HG03520 (cell line): ENCODE data around the gene CCDC183.
"Not testable (repeated sequence)": the region's sequence is repeated elsewhere in the genome, so short reads cannot be mapped to it uniquely, and the experiment has no call there.

Source experiments
- ATAC-seq: cut with Tn5 transposase; IDR thresholded peaks from one replicate; pipeline ENCODE4 v1.9.1; 2021; ENCODE audit warnings: mild to moderate bottlenecking, moderate library complexity; ENCODE audit not compliant: unreplicated experiment

The CCDC183 gene

DNA sequence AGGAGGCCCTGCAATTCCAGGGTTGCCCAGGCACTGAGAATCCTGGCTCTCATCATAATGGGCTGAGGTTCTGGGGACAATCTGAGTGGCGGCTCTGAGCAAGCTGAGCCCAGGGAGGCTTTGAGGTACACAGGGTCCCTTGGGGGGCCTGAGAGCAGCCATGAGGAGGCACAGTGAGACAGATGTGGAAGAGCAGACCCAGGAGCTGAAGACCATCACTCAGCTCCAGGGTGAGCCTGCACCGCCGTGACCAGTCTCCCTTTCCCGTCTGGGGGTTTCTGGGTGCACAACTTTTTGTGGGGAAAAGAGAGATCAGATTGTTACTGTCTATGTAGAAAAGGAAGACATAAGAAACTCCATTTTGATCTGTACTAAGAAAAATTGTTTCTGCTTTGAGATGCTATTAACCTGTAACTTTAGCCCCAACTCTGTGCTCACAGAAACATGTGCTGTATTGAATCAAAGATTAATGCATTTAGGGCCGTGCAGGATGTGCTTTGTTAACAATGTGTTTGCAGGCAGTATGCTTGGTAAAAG is at the start of gene CCDC183:
Gene CCDC183, plus strand, starts transcription at position 101 of the 537 bp plus-strand sequence. Its CDS starts 60 bp downstream, at position 161.
- ATAC-seq = no peak

DNA sequence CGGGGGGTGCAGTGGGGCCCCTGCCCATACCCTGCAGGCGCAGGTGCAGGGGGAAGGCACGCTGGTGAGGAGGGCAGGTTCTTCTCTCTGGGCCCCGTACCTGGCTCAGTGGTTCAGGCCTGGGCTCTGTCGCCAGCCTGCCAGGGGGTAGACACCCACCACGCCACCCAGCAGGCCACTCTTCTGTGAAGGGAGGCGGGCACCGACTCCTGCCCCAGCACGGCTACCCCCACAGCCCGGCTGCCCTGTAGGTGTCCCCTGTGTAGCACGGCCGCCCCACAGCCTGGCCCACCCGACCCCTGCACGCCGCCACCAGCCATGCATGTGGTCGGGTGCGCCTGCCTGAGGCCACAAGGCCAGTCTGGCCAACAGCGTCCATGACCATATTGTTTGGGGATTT is 49.5 kb upstream of the CCDC183 start:
- no peak for ATAC-seq

DNA sequence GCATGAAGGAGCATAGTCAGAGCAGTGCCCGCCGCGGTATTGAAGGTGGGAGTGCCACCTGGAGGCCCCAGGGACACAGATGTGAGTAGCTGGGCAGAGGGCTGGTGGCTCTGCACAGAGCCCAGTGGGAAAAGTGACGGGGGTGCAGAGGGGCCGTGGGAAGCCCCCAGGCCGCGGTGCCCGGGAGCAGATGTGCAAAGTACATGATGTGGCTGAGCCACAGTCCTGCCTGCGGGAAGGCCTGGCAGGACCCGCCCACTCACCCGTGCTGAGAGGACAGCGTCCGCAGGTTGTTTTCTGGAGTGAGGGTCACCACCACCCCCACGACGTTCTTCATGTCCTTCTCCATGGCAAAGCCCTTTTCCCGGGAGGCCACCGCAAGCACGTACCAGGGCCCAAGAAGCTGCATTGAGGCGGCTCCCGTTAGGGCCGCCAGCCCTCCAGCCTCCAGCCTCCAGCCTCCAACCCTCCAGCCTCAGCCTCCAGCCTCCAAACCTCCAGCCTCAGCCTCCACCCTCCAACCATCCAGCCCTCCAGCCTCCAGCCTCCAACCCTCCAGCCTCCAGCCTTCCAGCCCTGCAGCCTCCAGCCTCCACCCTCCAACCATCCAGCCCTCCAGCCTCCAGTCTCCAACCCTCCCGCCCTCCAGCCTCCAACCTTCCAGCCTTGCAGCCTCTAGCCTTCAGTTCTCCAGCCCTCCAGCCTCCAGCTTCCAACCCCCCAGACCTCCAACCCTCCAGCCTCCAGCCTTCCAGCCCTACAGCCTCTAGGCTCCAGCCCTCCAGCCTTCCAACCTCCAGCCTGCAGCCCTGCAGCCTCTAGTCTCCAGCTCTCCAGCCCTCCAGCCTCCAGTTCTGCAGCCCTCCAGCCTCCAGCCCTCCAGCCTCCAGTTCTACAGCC is 48.7 kb upstream of the CCDC183 start:
- ATAC-seq = no peak

DNA sequence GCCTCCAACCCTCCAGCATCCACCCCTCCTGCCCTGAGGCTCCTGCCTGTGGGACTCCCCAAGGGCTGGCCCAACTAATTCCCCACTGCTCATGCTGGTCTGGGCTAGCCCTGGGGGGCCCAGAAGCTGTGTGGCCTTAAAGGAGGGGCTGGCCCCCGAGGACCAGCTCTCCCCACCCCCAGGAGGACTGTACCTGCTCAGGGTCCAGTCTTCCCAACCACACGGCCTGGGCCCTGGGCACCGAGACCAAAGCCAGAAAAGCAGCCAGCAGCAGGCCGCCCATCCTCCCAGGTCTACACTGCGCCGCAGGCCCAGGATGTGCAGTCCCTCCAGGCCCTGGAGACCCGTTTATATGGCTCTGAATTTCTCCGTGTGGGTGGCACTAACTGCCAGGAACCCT is 47.9 kb upstream of the CCDC183 start, which contains the start of gene LCN6:
Gene LCN6, minus strand, starts transcription at position 325 of the 400 bp plus-strand sequence. Its CDS starts 42 bp downstream, at position 283.
- ATAC-seq = no peak

DNA sequence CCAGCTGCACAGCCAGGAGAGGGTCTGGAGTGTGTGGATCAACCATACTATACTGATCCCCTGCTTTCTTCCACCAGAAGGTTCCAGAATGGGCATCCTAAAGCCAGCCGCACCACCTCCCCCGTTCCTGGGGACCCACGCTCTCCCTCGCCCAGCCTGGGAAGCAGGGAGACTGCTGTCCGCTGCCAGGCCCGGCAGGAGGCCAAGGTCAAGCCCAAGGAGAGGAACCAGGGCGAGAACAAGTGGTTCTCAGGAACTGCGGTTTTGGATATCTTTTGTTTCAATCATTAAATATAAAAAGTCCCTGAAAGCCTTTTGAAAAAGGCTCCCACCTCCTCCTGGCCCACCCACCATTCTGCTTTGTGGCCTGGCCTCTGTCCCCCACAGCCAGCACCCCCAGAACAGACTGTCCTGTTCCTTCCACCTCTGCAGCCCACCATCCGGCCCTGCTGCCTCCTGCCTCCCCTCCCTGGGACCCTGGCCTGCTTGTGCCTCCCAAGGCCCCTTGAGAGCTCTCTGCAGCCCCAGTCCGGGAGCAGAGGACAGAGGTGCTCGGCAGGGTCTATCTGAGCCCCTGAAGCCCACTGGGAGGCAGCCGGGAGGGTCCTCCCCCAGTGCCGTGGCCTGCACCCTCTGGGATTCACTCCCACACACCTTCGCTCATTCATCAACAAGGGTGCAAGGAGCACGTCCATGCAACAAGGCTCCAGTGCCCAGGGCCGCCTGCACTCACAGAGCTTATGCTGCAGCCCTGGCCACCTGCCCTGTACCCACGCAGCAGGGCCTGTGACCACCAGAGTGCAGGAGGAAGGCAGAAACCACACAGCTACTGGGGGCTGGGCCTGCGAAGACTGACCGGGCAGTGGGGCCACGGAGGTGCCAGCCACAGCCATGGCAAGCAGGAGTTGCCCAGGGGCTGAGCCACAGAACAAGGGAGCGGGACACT is 47.2 kb upstream of the CCDC183 start:
- ATAC-seq = no peak

GRCh38 chr9:136750526-136750925 is 45.6 kb upstream of the CCDC183 start:
- ATAC-seq = no peak

GRCh38 chr9:136751244-136751643 is 44.9 kb upstream of the CCDC183 start:
- no peak for ATAC-seq

DNA sequence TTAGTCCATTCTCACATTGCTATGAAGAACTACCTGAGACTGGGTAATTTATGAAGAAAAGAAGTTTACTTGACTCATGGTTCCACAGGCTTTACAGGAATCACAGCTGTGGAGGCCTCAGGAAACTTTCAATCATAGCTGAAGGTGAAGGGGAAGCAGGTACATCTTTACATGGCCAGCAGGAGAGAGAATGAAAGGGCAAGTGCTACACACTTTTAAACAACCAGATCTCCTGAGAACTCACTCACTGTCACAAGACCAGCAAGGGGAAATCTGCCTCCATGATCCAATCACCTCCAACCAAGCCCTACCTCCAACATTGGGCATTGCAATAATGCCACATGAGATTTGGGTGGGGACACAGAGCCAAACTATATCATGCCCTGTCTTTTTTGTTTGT is 44.3 kb upstream of the CCDC183 start:
- no peak for ATAC-seq

GRCh38 chr9:136753371-136754058 is 42.6 kb upstream of the CCDC183 start:
- no peak for ATAC-seq

DNA sequence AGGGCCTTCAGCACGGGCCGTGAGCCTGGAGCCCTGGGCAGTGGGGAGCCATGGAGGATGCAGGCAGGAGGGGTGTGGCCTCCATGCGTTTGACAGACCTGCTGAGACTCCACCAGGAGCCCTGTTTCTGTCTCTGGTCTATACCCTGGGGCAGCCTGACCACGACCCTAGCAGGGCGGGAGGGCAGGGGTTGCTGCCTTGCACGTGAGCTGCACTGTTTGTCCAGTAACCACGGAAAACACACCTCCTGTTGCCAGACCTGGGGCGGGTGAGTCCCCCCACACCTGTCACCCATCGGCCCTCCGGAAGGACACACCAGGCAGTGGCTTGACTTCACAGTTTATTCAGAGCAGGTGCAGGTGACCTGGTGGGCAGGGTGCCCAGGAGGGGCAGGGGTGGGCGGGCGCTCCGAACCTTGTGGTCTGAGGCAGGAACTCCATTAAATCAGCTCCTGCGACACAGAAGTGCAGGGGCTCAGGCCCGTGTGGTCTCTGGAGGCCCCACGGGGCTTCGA is 42.0 kb upstream of the CCDC183 start:
- no peak for ATAC-seq

DNA sequence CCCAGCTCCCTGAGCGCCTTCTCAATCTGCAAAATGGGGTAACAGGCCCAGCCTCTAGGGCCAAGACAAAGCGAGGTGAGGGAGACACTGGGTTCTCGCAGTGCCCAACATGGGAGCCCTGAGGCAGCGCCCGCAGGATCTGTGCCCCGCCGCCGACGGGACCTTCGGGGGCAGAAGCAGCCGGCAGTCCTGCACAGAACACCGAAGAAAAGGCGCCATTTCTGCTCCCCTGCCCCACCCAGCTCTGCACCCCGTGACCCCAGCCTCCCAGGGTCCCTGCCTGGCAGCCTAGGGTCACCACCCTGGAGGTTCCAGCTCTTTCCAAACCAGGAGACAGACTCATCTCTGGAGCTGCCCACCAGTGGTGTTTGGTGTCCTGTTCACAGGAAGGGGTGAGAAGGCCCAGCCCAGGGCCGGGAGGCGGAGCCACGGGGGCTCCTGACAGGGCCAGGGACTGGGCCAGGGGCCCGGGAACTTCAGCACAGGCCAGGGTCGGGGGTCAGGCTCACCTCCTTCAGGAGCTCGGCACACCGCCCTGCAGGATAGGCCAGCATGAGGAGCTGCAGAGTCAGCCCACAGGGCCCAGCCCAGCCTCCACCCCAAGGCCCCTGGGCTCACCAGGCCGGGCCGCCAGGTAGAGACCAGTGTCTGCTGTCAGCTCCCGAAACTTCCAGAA is 41.4 kb upstream of the CCDC183 start:
- ATAC-seq = no peak

GRCh38 chr9:136755302-136756133 is 40.6 kb upstream of the CCDC183 start:
- ATAC-seq = not testable (repeated sequence)

DNA sequence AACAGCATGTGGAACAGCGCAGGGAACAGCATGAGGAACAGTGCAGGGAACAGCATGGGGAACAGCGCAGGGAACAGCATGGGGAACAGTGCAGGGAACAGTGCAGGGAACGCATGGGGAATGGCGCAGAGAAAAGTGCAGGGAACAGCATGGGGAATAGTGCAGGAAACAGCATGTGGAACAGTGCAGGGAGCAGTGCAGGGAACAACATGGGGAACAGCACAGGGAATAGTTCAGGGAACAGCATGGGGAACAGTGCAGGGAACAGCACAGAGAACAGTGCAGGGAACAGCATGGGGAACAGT is 40.1 kb upstream of the CCDC183 start:
- no peak for ATAC-seq

DNA sequence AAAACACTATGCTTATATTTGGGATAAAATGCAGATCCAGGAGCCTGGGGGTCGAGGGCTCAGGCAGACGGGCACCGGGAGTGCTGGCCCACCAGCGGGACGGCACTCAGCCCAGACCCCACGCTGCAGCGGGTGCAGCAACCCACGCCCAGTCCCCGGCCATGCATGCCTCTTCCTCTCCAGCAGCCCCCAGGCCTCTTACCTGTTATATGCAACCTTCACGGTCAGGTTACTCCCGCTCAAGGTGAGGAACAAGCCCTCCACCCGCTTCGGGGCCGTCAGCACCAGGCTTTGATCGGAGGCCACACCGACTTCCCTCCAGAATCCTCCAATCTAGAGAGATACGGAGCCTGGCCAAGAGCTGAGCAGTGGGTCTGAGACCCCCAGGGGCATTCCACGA is 39.3 kb upstream of the CCDC183 start:
- ATAC-seq = no peak

GRCh38 chr9:136757328-136757727 is 38.8 kb upstream of the CCDC183 start:
- no peak for ATAC-seq

DNA sequence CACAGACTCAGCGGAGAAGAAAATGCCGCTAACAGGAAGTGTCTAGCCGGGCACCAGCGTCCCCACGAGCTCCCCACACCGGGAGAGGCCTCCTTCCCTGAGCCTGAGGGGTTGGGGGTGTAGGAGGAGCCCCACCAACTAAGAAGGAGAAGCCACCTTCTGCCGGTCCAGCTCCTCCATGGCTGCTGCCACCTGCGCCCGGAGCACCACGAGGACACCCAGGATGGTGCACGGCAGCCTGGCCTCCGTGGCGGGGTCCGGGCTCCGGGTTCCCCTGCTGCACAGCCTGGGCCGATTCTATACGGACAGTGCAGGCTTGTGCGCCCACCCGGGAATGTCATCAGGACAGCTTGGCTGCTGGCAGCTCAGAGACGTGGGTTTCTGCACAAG is 38.4 kb upstream of the CCDC183 start:
- ATAC-seq = no peak

DNA sequence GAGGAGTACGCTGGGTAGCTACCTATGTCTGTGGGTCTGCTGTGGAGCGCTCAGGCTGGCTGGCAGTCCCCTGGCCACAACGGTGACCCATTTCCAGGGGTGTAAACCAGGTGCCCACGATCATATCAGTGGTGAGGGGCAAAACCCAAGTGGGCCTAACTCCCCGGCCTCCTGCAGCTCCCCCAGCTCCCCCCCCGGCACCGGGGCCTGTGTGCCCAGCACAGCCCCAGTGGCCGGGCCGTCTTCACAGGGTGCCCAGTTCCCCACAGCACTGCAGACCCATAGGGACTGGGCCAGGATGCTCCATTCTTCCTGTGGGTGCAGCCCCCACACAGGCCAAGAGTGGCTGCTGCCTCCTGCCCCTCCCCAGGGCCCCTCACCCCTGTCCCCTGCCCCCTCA is 37.1 kb upstream of the CCDC183 start:
- no peak for ATAC-seq

GRCh38 chr9:136759436-136760325 is 36.5 kb upstream of the CCDC183 start:
- ATAC-seq = no peak
